ENCODE results near the gene NUP85.
"Not testable (repeated sequence)": the region's sequence is repeated elsewhere in the genome, so short reads cannot be mapped to it uniquely, and the experiment has no call there.

The NUP85 gene

GRCh38 chr17:75242461-75243042, 37.1 kb downstream of the NUP85 start:
- no peak for DNase-seq

GRCh38 chr17:75244133-75244866, 38.8 kb downstream of the NUP85 start:
- no peak for DNase-seq

DNA sequence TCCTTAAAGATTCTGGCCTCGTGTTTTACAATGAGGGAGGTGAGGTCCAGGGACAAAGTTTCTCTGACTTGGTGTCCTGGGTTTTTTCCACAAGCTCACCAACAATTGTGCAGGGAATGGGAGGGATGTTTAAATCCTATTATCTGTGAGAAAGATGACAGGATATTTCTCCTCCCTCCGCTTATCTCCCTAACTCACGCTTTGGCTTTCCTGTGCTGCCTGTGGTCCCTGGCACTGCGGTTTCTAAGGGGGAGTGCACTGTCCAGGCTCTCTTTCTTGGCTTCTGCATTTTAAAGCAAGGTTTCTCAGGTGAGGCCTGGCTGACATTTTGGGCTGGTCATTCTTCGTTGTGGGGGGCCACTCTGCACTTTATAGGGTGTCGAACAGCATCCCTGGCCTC, 39.5 kb downstream of the NUP85 start:
- DNase-seq, result no peak

DNA sequence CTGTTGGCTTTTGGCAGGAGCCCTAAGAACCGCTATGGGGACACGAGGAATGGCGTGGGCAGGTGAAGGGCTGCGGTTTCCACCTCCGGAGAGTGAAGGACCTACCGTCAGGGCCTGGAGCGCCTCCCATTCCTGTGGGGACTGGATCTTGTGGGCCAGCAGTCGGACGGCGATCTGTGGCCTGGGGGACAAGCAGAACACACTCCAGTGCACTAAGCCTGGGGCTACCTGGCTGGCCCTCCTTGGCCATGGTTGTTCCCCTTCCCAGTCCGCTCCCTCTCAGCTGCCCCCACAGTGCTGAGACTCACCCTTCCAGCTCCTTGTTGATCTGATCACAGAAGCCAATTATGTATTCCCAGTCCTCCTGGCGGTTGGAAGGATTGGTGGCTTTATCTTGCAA, 40.9 kb downstream of the NUP85 start:
- no peak for DNase-seq

DNA sequence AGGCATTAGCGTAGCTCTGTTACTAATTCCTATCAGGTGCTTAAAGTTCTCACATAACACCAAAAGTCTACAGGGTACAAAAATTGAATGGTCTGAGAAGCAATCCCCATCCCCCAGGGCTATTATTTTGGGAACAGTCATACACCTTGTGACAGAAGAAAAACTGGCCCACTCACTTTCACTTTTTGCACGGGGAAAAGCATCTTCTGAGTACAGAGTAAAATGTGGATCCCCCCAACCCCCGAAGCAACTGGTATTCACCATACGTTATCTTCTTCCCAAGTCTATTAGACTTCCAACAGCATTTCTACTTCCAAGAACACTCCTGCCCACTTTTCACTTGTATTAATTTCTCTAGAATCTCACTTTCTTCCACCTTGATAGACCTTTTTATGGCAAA, 44.1 kb downstream of the NUP85 start:
- DNase-seq, result no peak

DNA sequence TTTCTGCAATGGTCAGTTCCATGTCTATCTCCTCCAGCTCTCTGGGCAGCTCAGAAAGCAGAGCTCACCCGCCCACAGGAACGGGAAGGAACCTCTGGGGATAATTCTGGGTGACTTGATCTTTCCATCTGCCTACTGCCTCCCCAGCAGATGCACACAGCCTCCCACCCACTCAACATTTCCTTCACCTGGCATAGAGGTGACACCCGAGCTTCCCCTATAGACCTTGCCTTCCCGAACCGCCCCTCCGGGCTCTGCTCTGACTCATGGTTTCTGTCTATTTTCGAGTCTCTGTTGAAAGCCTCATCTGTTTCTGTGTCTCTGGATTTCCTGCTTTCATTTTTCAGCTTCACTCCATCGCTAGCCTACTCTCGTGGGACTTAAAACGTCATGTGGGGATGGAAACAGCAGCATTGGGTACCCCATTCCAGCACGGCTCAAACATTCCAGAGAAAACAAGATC, 44.6 kb downstream of the NUP85 start:
- DNase-seq, result no peak

DNA sequence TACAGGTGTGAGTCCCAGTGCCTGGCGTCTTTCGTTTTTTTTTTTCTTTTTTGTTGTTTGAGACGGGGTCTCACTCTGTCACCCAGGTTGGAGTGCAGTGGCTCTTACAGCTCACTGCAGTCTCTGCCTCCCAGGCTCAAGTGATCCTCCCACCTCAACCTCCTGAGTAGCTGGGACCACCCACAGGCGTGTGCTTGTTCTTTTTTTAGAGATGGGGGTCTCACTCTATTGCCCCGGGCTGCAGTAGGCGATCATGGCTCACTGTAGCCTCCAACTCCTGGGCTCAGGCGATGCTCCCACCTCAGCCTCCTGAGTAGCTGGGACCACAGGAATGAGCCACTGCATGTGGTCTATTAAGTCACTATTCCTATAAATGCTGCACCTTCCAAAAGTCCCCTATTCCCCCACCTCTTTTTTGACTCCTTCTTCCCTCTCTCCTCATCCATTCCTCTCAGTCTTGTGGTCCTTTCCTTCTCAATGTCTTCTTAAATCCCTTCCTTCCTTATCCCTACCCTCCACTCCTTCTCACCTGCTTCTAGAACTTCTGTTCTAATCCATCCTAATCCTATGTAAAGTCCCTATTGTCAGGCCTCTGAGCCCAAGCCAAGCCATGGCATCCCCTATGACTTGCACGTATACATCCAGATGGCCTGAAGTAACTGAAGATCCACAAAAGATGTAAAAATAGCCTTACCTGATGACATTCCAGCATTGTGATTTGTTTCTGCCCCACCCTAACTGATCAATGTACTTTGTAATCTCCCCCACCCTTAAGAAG, 46.7 kb downstream of the NUP85 start:
- DNase-seq, result no peak

DNA sequence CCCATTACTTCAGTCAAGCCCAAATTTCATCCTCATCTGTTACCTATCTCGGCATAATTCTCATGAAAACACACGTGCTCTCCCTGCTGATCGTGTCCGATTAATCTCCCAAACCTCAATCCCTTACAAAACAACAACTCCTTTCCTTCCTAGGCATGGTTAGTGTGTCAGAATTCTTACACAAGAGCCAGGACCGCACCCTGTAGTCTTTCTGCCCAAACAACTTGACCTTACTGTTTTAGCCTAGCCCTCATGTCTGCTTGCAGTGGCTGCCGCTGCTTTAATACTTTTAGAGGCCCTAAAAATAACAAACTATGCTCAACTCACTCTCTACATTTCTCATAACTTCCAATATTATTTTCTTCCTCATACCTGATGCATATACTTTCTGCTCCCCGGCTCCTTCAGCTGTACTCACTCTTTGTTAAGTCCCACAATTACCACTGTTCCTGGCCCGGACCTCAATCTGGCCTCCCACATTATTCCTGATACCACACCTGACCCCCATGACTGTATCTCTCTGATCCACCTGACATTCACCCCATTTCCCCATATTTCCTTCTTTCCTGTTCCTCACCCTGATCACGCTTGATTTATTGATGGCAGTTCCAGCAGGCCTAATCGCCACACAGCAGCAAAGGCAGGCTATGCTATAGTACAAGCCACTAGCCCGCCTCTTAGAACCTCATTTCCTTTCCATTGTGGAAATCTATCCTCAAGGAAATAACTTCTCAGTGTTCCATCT, 50.6 kb downstream of the NUP85 start:
- not testable (repeated sequence) for DNase-seq

- not testable (repeated sequence) for DNase-seq
Measured at GRCh38 chr17:75257228-75257627, 51.7 kb downstream of the NUP85 start.

DNA sequence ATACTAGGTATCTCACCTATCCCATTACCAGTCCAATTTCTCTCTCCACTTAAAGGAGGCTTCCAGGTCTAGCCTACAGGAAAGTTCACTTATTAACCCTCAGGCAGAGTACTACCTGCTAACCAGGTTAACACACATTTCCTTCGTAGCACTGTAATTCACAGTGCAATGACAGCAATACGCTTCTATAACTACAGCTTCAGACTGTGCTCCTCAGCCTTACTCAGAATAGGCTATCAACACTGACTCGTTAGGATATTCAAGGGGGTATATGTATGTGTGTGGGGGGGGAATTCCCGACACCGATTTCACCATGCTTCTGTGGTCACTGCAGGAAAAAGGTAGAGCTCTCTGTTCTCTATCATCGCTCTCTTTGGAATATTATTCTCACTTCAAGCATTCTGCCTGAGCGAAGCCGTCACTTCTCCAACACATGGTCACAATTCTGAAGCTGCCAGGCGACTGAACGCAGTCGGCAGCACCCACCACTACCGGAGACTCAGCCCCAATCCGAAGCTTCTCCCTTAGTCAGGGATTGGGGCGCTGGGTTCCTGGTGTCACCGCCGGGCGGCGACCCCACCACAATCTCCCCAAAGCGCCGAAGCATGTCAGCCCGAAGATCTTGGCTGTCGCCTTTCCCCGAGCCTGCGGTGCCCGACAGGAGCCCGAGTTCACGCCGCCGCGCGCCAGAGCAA, 55.3 kb downstream of the NUP85 start:
- DNase-seq, result no peak

DNA sequence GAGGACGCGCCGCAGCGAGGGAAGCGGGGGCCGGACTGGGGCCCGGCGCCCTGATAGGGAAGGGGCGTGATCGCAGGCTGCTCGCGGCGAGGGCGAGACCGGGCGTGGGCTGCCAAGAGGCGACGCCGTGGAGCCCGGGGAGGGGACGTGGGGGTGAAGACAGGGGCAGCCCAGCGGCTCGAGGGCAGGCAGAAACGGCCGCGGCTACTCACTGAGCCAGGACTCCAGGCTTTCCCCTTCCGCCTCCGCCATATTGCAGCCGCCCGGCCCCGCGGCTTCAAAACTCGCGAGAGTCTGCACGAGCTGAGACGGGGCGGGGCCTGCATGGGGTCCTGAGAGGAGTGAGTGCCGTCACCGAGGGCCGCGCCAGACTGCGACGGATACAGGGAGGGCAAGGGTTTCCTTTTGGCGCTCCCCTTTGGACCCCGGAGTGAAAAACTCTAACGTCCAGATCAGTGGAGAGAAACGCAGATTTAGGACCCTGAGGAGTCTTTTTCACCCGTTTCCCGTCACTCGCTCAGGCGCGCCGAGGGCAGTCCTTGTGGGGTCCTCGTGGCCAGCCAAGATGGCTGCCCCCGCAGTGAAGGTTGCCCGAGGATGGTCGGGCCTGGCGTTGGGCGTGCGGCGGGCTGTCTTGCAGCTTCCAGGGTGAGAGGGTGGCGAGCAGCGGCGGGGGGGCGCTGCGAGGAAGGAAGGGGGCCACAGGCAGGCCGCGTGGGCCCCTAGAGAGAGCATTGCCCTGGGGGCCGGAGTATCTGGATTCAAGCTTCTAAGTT, 56.0 kb downstream of the NUP85 start, which contains the start of the genes GGA3 and MRPS7:
TSS of gene GGA3 (minus strand) at position 271 of the 776 bp plus-strand sequence. CDS start at position 252, 19 bp downstream.
TSS of gene MRPS7 (plus strand) at position 544 of the 776 bp plus-strand sequence. CDS start at position 566, 22 bp downstream.
- DNase-seq, result peak; percentile 59

DNA sequence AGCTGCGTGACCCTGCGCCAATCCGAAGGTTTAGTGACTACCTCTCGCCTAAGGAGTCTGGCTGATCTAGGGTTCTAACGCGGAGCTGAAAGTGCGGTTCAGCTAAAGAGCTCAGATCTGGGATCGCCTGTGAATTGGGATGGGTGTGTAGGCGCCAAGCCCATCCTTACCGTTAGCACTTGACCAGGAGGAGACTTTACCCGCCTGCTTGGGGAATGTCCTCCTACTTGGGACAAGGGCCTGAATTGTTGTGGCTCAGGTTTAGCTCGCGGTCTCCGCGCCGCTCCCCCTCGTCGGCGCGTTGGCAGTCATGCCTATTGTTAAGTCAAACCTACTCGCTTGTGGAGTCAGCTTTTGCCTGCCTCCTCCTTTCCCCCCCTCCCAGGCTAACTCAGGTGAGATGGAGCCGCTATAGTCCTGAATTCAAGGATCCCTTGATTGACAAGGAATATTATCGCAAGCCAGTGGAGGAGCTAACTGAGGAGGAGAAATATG, 56.7 kb downstream of the NUP85 start:
- no peak for DNase-seq

- no peak for DNase-seq
Measured at GRCh38 chr17:75263055-75263454, 57.6 kb downstream of the NUP85 start.

GRCh38 chr17:75265614-75266315, 60.3 kb downstream of the NUP85 start:
- DNase-seq, result no peak

- no peak for DNase-seq
Measured at GRCh38 chr17:75266316-75267152, 61.1 kb downstream of the NUP85 start.

DNA sequence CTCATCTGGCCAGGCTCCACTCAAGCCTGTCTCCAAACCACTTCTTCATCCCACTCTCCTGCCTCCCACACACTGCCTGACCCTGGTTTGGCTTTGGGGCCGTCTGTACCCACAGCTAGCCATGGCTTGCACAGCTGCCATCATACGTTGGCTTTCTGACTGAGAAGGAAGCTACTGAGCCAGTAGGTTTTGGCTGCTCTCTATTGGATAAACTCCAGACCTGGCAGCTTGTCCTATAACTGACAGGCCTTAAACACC, 61.6 kb downstream of the NUP85 start:
- DNase-seq, result no peak

- no peak for DNase-seq
Measured at GRCh38 chr17:75267411-75268232, 62.1 kb downstream of the NUP85 start.

- DNase-seq, result no peak
Measured at GRCh38 chr17:75269844-75270217, 64.4 kb downstream of the NUP85 start.
